Activated effector memory CD4-positive, alpha-beta T cell treated with anti-CD3 and anti-CD28 coated beads, Interleukin-2, amount 50 U/mL, for 16 hours (primary cell): ENCODE measurements around the gene ZMYND10.
"Not testable (repeated sequence)": the region's sequence is repeated elsewhere in the genome, so short reads cannot be mapped to it uniquely, and the experiment has no call there.

Source experiments
- DNase-seq: peaks from one replicate; pipeline ENCODE4 v3.0.0-alpha.2; 2020

The ZMYND10 gene

DNA sequence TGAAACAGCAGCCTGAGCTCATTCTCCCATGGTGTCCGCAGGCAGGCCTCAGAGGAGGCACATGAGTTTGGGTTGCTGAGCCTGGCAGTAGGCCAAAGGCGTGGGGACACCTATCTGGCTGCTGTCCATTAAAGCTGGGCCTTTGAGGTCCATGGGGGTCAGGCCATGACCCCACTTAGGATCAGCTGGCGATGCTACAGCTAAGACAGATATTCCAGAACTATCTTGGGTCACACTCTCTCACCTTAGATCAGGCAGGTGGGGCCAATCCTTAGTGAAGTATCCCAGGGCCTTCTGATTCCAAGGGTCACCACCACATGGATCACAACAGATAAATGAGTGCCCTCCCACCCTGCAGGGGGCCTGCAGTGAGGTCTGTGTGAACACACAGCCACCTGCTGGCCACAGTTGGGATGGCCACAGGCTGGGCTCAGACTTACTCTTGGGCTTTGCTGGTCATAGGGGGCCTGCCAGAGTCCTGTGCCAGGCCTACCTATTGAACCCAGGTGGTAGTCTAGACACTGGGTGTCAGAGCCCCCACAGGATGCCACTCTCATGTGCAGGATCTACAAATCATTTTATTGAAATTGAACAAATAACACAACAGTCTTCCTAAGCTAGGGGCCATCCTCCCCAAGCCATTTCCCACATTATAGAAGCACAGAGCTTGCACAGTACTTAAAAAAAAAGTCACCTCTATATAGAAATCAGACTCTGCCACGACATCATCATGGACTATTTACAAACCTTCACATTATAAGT is 21.0 kb downstream of the ZMYND10 start:
- peak; percentile 86 for DNase-seq

DNA sequence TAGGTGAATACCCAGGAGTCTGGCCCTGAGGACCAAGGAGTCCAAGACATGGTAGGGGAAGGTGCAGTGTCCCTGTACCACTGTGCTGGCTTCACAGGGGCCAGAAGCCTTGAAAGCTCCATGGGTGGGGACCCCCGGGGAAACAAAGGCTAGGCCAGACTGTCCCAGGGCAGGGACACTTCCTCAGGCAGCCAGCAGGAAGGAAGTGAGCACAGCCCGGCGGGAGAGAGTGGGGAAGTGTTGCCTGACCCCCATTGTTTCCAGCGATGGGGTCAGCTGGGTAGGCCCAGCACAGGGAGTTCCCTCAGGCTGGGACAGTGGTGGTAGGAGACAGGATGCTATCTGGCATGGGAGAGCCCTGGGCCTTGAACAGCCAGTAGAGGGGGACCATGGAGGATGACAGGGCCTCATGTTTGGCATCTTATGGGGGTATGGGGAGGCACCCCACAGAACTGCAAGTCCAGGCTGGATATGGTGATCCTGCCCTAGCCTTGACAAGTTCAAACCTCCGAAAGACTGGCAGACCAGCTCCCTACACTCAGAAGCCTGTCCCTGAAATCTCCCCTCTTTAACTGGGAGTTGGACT is 21.8 kb downstream of the ZMYND10 start:
- no peak for DNase-seq

DNA sequence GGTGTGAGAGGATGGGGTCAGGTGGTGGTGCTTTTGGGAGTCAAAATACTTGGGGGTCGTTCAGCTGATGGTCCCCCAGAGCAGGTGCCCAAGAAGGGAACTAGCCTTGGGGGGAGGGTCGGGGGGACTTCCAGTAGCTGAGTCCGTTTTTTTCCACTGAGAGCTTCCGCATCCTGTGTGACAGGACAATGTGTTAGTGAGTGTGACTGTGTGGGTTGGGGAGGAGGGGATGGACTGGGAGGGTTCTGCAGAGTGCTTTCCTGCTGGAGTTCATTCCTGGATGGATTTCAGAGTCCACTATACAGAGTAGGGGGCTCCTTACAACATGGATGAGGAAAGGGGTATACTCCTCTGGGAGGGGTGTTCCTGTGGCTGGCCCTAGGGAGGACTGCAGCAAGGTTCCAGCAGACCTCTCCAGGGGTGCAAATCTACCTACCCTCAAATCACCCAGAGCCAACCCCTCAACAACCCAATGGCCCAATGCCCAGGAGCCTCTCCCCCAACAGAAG is 22.4 kb downstream of the ZMYND10 start:
- DNase-seq = no peak

DNA sequence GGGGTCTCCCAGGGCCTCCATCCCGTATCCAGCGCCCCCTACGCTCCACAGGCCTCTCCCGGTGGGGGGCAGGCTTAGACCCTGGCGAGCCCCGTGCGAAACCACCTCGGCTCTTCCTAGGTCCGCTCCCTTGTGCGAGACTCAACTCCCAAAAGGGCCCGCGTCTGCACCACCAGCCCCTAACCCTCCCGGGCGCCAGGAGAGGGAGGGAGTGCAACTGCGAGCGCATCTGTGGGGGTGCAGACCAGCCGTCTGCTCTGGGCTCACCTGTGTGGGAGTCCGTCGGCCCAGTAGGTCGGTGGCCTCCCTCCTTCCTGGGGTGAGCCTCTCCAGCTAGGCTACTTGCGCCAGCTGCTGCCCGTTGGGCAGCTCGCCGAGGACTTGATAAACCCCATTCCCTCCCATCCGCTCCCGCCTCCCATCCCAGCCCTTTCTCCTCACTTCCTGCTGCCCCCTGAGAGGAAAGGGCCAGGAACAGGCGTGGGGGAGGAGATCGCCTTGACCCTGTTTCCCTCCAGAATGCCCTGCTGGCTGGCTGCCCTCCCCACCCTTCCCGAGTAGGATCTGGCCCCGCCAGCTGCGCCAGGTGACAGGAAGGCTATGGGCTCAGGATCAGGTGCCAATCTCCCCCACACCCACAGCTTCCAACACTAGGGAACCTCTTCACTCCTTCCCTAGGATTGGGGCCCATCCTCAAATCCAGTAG is 23.0 kb downstream of the ZMYND10 start, which contains the start of gene HYAL2:
HYAL2 (minus strand) TSS at position 360 of the 706 bp plus-strand sequence. CDS start 2,256 bp downstream, outside the sequence.
- no peak for DNase-seq

DNA sequence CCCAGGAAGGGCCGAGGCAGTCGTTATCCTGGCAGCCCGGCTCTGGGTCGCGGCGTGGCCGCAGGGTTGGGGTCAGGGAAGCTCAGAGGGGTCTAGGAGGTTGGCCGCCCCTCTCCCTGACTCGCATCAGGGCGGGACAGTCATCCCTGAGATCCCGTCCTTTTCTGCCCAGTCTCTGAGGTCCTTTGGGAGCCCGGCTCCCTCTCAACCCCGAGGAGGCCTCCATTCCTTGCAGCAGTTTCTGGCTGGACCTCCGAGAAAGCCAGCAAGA is 23.5 kb downstream of the ZMYND10 start:
- no peak for DNase-seq

DNA sequence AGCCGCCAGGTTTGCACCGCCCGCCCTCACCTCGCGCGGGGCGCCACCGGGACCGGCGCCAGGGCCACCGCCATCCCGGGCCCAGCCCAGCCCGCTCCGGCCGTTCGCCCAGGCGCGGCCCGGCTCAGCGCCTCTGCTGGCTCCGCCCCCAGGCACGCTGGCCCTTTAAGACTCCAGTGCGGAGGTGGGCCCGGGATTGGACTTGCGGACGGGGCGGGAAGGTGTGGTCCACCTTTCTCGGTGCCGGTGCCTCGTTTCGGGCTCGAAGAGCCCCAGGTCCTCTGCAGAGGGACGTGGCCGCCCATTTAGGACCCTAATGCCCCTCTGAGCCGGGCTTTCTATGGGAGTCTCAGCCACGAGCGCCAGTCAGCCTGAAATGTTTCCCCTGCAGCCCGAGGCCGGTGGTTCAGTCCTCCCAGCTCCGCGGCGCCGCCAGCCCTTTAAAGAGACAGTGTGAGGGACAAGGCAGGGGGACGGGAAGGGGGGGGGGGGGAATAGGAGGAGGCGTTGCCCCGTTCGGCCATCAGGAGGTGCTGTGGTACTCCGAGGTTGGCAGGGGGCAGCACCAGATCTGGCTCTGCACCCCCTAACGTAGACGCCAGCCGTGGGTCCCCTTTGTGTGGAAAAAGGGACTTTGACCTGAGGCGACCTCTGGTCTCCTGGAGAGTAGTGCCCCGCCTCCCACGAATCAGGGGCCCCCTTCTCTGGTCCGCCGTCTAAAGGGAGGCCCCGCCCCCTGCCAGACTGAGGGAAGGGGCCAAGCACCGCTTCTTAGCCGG is 24.0 kb downstream of the ZMYND10 start:
- peak; percentile 94 for DNase-seq

DNA sequence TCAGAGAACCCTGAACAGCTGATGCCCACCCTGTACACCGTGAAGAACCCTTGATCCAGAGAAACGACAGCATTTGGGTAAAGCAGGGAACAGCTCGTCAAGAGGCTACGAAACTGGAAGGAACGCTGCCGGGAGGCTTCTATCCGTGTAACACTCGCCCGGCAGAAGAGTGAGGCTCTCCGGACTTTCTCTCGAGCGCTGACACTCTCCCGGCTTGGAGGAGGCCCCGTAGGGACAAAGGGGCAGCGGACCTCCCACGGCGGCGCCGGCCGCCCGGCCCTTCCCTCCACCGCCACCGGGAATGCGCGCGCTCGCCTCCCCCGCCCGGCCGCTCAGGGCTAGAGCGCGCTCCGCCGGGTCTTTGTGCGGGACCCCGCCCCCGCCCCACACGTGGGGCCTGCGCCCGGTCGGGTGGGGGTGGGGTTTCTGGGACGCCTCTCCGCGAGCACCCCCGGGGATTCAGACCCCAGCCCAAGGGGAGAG is 24.6 kb downstream of the ZMYND10 start:
- DNase-seq = peak; percentile 88

DNA sequence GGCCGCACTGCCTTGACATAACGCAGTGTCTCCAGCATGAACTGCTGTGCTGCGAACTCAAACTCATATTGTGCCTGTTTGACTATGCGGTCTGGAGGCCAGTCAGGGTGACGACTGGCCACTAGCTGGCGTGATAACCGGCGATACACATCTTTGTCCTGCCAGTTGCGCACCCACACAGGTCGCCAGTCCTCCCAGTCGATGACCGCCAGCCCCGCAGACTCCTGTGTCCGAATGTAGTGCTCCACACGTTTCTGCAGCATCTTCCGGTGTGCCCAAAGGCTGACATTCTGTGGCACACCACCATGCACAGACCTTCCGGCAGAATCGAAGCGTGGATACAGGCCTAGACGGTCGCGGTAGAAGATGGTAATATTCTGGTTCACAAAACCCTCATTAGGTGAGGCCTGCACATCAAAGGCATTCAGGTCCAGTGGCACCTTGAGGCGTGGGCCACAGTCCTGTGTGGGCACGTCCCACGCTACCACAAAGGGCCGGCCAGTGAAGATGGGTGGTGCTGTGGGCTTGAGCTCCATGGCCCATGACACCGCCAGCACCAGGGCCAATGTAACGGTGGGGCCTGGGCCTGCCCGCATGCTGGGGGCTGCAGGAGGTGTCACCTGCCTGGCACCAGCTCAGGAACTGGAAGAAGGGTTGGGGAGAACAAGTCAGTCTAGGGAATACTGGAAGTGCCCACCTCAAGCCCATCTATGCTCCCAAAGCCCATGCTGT is 25.5 kb downstream of the ZMYND10 start:
- no peak for DNase-seq

DNA sequence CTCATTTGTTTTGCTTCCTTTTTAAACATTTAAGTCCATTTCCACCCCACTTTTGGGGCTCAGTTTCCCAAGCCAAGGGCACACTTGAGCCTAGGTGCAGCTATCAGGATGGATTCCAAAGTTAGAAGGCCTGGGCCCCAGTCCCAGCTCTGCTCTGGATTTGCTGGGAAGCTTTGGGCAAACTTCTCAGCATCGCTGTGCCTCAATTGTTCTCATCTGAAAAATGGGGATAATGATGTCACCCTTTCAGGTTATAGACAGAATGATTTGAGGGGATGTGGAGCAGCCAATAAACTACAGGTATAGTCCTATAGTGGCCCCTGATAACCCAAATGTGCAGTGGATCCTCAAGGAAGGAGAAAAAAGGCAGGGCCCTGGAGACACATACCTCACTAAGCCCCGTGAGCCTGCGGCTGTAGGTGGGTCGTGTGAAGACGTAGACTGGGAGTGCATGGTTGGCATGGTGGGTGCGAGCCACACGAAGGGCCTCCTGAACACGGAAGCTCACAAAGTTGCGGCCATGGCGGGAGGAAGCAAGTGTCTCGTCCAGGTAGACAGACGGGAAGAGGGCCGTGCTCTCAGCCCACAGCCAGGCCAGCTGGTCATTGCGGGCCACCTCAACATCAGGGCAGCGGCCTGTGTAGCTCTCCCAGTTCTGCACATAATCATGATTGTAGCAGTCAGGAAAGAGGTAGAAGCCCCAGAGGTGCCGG is 26.2 kb downstream of the ZMYND10 start:
- no peak for DNase-seq

DNA sequence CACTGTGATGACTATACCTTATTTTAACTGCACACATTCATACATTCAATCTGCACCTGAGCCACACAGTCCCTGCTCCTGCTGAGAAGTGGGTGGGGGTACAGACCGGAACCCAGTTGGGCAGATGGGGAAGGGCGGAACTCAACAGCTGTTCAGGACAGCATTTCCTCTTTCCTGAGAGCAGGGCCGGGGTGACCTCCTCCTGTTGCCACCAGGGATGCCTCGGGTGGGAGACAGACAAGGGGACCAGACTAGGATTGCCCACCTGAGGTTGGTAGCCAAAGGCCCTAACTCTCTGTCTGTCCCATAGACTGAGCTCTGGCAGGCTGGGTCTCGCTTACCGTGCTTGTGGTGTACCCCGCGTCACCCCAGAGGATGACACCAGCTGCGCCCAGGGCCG is 26.9 kb downstream of the ZMYND10 start:
- DNase-seq = no peak

DNA sequence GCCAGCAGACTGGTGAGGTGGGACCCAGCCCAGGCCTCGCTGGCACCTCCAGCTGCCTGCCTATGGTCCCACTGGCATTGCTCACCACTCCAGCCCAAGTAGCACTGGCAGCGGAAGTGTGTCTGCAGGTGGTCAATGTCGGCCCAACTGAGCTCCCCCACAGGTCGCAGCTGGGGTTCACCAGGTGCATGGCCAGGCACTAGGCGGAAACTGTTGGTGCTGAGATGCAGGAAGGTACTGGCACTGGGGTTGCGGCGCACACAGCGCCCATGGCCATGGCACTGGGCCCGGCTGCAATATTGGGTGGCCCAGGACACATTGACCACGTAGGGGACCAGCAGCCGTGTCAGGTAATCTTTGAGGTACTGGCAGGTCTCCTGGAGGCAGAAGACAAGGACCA is 27.4 kb downstream of the ZMYND10 start:
- DNase-seq = no peak

DNA sequence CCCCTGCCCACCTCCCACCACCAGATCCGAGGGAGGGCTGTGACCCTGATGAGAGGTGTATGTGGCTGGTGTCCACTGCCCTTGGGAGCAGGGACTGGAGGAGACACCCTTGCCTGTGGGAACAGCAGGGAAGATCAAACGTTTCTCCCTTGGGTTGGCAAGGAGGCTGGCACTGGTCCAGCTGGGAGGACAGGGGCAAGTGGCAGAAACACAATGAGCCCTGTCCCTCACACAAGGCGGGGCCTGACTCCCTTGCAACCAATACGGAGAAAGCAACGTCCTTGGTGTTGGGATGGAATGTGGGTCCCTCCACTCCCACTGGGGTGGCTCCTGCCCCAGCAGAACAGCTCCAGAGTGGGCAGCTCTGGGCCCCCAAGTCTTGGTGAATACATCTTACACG is 28.2 kb downstream of the ZMYND10 start:
- no peak for DNase-seq

DNA sequence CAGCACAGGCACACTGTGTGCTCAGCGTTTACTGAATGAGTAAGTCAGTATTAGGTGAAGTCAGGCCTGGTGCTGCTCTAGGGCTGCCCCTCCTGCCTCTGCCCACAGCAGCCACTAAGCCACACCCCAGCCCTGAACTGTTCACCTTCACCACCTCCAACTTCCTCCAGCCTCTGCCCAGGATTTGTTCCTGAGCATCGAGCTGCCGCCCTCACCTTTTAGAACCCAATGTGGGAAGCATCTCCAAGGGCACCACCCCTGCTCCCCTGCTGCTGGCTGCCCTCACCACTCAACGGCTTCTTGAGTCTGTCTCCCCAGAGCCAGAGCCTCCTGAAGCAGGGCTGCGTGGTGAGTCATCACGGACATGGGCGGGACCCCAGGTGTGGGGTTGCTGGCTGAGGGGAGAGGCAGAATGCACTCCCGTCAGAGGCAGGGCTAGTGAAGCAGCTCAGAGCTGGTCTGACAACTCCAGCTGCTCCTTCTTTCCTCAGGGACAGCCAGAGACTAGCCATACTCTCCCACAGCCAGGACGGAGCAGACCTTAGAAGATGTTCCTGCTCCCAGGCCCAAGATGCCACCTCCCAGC is 28.8 kb downstream of the ZMYND10 start:
- DNase-seq = peak; percentile 91

DNA sequence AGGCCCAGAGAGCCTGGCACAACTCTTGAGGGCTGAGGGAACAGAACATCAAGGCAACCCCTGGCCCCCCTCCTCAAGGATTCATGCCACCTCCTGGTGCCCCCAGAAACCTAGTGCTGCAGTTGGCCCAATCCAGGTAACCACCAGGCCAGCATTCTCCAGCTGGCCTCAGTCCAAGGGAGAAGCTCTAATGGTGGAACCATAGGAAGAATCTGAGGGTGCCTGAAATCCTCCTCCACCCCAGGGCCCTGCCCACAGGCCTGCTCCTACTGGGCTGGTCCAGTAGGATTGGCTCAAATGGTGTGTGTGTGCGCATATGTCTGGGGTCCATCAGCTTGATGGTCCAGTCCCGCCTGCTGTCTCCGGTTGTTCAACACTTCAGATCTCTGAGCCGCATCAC is 30.7 kb downstream of the ZMYND10 start:
- no peak for DNase-seq

DNA sequence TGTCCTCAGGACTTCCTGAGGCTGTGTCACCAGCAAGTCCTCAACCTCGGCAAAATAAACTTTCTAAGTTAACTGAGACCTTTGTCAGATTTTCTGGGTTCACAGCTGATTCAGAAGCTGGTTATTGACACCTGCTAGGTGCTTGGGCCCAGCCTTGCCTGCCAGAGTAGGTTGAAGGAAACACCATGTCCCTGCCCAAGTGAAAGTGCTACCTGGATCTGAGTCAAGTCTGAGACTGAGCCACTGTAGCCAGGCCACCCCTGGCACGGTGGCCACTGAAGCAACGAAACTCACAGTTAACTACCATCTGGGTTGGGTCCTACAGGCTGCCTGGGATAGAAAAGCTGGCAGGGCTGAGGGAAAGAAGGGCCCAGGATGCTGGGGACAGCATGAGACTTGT is 31.2 kb downstream of the ZMYND10 start:
- DNase-seq = no peak

DNA sequence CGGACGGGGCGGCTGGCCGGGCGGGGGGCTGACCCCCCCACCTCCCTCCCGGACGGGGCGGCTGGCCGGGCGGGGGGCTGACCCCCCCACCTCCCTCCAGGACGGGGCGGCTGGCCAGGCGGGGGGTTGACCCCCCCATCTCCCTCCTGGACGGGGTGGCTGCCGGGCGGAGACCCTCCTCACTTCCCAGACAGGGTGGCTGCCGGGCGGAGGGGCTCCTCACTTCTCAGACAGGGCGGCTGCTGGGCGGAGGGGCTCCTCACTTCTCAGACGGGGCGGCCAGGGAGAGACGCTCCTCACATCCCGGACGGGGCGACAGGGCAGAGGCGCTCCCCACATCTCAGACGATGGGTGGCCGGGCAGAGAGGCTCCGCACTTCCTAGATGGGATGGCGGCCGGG is 33.5 kb downstream of the ZMYND10 start:
- not testable (repeated sequence) for DNase-seq

DNA sequence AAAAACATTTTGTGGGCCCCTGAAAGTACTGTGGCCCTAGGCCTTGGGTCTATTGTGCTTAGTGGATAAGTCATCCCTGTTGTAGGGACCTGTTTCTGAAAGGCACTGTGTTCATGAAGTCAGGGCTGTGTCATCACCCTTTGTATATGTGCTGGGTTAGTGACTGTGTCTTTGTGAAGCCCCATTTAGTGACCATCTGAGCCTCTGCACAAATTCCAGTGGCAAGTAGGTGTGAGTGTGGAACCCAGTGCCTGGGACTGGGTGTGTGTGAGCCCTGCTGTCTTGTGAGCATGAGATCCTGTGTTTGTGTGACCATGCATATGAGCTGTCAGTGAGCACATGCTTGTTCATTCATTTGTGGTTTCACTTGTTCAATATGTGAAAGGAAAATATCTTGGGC is 40.9 kb downstream of the ZMYND10 start:
- DNase-seq = no peak

DNA sequence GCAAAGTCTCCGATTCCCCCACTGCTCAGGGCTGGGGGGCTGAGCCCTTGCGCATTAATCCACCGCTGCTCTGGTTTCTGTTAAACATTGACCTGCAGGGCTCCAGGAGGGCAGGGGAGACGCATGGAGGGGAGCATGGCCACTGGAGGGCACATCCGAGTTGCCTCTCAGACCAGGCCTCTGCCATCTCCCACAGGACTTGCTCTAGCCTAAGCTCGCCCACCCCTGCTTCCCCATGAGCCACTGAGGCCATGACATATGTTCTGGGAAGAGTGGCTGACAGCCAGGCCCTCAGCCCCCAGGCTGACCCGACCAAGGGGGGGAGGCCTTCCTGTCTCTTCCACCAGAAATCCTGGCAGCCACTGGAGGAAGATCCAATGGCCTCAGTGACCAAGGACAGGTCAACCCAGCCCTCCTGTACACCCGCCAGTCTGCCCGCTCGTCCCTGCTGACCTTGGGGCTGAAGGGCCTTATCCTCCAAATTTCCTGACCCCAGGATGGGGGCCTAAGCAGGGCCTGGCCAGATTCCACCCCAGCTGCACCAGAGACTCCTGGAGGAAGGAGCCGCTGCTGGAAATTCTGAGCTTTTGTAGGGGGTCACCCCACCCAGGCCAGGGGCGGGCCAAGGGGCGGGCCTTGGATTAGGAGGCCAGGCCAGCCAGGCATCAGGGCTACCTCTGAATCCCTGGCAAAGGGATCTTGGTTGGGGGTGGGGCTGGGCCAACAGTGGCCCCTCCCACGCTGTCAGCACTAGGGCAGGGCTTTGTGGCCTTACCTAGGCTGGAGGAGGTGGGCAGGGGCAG is 42.3 kb downstream of the ZMYND10 start, which contains the start of gene HYAL1:
HYAL1 (minus strand) TSS at position 562 of the 803 bp plus-strand sequence. CDS start 618 bp downstream, outside the sequence.
- DNase-seq = peak; percentile 59

DNA sequence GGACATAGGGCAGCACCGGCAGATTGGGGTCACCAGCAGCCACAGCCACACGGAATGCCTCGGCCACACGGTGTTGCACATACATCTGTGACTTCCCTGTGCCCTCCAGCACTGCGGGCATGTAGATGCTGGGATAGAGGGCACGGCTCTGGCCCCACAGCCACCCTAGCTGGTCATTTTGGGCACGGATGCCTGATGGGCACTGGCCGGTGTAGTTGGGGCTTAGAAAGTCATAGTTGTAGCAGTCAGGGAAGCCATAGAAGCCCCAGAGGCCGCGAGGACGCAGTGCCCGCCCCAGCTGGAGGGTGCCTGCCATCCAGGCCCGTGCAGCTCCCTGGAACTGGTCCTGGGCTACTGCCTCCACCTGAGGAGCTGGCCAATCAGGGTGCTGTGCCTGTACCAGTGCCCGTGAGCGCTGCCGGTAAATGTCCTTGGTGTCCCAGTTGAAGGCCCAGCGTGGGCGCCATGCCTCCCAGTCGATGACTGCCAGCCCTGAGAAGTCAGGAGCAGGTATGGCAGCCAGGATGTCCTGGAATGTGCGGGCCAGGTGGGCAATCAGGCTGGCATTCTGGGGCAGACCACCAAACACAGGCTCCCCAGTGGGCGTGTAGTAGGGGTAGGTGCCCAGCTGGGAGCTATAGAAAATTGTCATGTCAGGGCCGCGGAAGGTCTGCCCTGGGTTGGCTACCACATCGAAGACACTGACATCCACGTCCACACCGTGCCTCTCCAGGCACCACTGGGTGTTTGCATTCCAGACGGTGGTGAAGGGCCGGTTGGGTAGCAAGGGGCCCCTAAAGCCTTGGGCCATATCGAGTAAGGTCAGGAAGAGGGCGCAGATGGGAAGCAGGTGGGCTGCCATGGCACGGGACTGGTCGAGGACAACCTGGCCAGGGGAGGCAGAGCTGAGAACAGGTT is 43.2 kb downstream of the ZMYND10 start:
- peak; percentile 61 for DNase-seq
